Activated gamma-delta T cell treated with Interleukin-2 at 50 U/mL for 16 hours (primary cell): ENCODE results near the gene ABAT.

Experiments
- DNase-seq: peaks from one replicate; pipeline ENCODE4 v3.0.0-alpha.2; 2020

ABAT gene

DNA sequence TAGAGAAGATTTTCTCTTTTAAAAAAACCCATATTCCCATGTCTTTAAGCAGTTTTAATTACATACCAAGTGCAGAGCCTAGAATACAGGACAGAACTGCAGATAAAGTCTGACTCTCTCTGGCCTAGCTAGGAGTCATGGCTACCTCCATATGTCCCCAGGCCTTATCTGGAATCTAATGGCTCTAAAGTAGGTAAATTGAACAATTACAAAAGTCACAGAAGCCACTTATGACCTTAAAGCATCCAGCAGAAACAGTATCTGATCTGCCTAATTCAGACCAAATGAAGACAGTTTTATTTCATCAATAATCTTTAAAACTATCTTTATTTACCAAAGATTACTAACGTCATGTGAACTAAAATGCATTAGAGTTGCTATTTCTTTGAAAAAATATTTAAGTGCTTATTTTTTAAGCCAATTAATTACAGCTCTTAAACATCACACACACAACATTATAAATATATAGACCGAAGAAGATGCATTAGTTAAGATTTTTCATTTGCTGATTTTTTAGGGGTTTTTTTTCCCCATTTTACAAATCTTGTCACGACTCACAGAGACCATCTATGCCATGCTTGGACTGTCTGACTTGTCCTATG, 152.0 kb downstream of the ABAT start:
- DNase-seq, result no peak

DNA sequence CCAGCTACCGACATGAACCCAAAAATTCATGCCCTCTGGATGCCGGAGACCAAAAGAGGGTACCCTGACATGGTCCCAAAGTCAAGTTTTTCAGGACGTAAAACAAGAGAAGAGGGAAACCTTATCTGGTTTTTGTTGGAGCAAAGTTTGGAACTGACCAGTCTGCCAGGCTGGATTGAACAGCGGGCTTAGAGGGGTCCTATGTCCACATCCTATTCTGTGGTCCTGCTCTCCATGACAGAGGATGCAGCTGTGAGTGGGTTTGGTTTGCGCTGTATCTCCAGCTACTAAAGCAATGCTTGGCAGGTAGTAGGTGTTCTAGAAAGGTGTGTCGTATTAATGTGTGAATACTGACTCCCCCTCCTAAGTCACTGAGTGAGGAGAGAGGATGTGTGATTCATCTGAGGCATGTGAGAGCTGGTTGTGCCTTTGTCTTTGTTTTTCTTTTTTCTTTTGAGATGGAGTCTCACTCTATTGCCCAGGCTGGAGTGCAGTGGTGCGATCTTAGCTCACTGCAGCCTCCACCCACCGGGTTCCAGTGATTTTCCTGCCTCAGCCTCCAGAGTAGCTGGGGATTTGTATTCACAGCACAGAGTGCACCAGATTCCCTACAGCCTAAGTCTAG, 154.2 kb downstream of the ABAT start:
- DNase-seq, result no peak

DNA sequence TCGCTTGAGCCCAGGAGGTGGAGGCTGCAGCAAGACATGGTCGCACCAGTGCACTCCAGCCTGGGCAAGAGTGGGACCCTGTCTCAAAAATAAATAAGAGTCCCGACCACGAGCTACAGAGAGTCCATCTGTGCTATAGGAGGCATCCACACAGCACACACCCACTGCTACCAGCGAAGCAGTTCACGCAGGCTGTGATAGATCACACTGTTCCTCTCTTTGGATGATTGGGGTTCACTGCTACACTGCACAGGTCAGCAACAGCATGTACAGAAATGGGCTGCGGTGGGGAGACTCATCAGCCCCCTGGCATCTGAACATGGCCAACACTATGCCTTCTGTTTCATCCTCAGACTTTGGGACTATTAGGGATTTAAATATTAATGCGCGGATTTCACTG, 157.0 kb downstream of the ABAT start:
- no peak for DNase-seq

DNA sequence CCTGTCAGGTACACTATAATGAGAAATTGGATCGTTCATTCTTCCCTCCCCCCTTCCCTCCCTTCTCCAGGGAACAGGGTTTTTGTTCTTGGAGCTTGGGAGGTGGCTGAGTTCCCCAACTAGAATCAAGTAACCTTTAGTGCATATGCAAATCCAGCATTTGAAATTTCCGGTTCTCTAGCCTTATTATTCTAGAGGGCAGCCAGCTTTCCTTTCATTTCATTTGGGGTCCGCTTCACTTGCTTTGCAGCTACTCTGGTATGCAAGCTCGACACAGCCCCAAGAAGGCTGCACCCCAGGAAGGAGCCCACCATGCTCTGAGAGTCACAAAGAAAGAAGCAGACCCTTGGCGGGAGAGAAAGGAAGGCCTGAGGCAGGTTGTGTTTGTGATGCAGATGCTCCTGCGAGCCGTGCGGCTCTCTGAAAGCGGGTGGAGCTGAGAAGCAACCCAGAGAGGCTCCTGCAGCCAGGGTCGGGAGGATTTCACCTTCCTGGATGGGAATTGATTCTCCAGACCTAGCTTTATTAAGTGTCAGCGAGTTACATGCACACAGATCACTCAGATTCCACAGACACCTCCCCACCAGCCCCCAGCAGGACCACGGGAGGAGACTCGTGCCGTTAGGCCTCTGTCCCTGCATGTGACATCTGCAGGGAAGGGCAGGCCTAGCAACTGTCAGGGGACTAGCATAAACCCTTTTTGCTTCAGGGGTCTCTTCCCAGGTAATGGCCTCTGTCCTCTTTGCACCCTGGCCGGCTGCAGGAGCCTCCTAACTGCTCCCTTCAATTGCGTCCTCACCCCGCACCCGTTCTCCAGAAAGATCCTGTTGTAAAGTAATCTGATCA, 157.7 kb downstream of the ABAT start:
- no peak for DNase-seq

- DNase-seq, result no peak
Measured at GRCh38 chr16:8832717-8833105, 158.3 kb downstream of the ABAT start.
